T-helper 2 cell treated with Interferon-gamma antibody and Interleukin-4, amounts not matched to agents 100 ng/mL and 5 ng/mL, for 36 hours (primary cell): ENCODE measurements around the gene SEC16B. TPM values are rescaled to one million over a fixed set of nuclear protein-coding genes. Genes with fewer than 3 reads are reported as not detected.

Experiments
- intact Hi-C: fragments of 100-400 bp; cut with micrococcal nuclease; formaldehyde crosslinking; loops from one replicate; pipeline ENCODE4 v1.15.1; 2023
- total RNA-seq: library from RNA; stranded (reverse); gene quantifications from 2 replicates; pipeline ENCODE4 v1.2.3, GENCODE V29; 2022

SEC16B gene
- total RNA-seq, 1 donor from 2014 or later = not detected

DNA sequence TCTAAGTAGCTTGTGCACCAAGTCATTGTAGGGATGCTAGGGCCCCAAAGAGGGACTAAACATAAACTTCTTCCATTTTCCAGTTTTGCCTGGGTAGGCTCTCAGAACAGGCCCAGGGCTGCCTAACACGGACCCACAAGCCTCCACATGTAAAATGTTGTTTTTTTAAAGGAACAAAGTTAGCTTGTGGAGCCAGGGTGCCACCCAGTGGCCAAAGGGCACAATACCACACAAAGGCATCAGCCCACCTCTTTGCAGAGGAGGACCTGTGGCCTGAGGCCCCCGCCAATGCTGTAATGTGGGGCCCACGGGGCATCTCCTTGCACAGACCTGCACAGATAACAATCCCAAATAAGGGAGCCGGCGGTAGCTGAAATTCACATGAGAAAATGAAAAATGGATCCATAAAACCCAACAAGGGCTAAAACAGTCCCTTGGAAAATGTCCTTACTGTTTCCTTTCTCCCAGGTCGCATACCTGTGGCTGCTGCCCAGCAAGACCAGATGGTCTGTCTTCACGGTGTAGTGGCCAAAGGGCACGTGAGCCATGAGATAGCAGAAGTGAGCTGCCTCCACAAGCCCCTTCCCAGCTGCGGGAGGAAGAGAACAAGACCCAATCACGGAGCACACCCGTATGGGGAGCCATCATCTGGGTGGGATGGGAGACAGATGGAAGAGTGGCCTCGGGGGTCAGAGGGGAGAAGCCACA, 23.8 kb downstream of the SEC16B start:
- intact Hi-C loops = loop anchor here (10.0 kb wide), 1 partner anchor 691 kb away; no protein-coding TSS in a partner anchor

DNA sequence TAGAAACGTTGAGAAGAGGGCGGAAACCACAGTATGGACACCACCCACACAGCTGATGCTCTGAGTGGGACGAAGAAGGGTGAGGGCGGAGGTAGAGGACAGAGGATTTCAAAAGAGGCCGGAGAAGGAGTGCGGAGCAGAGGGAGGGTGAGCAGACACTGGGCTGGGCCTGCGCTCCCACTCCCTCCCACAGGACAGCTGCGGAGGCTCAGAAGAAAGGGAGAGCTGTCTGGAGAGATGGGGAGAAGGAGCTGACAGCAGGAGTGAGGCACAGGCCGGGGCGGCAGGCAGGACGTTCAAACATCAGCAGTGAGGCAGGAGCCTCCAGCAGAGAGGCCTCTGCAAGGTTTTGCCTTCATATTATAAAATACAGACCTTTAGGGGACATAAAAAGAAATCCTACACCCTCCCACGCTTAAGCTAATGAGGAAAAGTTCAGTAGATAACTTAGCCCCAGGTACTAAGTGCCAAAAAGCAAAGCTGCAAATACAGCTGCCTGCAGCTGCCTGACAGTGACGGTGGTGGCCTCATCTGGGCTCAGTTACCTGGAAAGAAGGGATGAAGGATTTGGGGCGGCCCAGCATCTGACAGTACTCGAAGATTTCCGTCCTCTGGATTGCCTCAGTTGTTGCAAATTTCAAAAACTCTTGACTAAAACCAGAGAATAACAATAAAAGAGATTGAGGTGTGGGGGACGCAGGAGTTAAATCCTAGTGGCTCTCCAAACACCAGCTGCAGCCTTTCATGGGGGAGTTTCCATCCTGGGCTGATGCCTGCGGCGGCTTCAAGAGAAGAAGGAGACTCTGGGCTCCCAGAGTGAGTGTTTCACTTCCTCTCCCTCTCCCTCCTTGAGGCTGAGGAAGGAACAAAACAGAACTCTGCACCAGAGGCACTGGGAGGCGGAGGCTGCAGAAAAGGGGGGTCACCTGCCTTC, 25.6 kb downstream of the SEC16B start:
- intact Hi-C loops = loop anchor here (10.0 kb wide), 1 partner anchor 689 kb away; no protein-coding TSS in a partner anchor

DNA sequence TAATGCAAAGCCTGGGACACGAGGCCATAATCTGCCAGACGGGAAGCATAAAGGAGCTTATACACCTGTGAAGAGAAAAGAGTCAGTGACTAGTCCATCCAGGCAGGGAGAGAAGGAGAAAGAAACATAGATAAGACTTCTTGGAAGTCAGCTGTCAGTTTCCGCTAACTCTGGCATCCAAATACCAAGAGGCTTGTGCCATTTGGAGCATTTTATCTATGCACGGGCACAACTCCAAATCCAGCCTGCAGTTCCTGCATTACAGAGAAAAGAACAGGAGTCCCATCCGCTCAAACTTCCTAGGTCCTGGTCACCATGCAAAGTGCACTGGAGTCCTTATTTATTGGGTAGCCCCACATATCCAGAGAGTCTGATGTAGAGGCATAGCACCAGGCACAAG, 27.9 kb downstream of the SEC16B start:
- intact Hi-C loops = loop anchor here (10.0 kb wide), 1 partner anchor 687 kb away; no protein-coding TSS in a partner anchor

DNA sequence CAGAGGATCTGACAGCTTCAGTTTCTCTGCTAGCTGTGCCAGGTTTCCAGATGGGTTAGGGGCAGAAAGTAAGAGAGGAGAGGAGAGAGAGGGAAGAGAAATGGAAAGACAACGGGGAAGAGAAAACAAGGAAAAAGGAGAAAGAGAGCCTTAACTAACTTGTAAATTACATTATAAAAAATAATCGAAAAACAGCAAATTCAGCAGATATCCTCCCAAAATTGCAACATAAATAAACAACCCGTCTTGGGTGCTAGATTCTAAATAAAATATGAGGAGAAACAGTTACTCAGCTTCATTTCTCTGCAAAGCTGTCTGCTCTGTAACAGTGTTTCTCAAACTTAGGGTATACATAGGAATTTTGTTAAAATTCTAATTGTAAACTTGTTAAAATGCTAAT, 29.2 kb downstream of the SEC16B start:
- intact Hi-C loops = loop anchor here (10.0 kb wide), 1 partner anchor 686 kb away; no protein-coding TSS in a partner anchor

DNA sequence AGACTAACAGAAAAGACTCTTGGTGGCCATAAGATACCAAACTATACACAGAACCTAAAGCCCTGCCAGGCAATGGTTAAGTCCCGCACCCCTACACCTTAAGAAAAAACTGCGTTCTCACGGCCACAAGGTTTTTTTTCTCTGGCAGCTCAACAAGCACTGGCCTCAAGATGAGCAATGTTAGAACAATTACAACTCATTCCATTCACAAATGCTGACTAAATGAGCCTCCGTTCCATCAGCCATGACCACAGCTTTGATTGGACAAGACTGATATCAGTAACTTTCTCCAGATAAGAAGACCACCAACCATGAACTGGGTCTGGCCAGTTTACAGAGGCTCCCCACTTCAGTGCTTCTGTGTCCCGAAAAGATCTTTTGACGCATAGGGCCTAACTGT, 31.9 kb downstream of the SEC16B start:
- intact Hi-C loops = no loop called here

DNA sequence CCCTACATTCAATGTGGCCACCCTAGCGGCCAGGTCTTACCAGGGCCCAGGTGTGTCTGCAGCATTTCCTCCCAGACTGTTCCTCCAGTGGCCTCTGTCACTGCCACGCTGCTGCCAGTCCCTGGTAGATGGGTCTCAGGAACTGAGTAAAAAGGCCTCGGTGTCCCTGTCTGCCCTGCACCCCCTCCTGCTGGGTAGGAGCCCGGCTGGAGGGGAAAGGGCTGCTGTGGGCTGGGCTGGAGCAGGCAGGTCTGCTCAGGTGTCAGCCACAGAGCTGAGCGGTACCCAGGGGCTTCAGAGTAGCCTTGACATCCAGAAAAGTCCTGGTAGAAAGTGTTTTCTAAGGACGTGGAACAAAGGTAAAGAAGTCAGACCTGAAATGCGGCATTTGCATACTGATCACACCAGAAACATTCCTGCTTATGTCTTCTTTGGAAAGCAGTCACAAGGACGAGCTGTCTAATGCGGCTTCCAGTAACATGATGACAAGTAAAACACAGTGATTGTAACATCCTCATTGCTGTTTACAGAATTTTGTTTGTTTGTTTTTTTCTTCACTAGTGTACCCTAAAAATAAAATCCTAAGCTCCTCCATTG, 32.6 kb downstream of the SEC16B start:
- intact Hi-C loops = no loop called here

DNA sequence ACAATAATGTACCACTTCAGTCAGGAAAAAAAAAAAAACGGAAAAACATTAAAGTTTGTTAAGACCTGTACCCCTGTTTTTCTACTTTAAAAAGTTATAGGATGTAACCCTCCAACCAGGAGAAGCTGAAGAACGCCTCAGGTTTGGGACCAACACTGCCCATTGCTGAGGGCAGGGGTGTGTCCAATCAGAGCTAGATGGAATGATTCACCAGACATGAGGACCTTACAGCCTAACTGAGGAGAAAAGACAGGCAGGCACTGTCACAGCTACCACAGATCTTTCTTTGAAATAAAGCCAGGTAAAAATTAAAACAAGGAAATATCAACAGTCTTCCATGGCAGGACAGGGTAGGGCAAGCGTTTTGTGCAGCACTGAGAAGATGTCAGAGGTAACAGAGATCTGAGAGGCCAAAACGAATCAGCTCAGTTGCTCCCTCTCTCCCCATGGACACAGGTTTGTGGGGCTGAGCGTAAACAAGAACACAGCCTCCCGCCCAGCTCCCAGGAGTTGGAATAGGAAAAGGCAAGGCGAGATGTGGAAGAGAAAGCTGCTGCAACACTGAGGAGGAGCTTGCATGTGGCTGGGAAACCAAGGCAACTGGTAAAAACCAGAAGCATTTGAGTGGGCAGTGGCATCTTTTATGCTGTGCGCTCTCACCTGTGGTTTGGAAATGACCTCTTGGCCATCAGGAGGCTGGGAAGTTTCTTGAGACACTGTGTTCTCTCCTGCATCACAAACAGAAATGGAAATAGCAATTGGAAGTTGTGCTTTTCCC, 34.0 kb downstream of the SEC16B start:
- intact Hi-C loops = no loop called here

DNA sequence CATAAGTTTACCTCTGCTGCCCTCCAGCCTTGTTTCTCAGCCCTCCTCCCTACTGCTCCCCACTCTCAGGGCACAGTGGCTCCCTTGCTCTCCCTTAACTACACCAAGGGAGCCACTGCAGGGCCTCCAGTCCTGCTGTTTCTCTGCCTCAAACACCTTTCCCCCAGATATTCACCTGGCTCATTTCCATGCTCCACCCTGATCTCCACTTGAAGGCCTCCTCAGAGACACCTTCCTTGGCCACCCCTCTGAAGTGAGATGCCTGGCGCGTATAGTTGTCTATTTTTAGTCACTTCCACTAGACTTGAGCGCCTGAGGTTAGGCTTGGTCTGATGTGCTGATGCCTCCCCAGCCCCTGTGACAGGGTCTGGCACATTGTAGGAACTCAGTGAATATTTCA, 34.9 kb downstream of the SEC16B start:
- intact Hi-C loops = no loop called here

DNA sequence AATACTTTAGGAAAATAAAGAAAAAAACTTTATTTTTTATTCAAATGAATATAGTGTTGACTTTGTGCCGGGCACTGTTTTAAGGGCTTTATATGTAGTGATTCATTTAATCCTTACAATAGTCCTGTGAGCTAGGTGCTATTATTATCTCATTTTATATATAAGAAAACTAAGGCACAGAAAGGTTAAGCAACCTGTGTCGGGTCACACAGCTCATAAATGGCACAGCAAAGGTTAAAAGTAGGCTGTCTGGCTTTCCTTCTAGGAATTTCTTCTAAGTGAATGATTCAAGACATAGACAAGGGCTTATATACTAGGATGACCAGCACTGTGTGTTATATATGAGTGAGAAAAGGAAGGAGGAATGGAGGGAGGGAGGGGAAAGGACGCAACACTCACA, 35.4 kb downstream of the SEC16B start:
- intact Hi-C loops = no loop called here

DNA sequence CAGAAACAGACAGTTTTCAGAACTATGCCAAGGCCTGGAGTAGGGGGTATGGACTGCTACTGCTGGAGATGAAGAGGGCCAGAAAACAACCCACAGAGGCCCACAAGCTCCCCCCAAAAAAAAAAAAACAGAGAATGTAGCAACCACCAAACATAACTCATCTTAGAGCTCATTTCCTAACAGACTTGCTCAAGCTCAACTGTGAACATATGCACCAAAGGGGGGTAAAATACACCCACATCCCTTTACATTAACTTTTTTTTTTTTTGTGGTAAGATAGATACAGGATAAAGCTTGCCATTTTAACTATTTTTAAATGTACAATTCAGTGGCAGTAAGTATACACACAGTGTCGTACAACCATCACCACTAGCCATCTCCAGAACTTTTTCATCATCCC, 36.0 kb downstream of the SEC16B start:
- intact Hi-C loops = no loop called here

DNA sequence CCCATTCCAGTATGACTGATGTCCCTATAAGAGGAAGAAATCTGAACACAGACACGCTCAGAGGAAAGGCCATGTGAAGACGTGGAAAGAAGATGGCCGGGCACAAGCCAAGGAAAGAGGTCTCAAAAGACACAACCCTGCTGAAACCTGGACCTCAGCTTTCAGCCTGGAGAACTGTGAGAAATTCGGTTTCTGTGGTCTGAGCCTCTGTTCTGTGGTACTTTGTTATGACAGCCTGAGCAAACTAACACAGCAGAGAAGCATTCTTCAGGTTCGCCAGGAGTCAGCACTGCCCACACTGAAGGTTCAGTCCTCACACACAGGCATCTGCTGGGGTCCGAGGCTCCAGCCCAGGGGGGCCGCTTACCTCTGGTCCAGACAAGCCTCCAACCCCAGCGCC, 37.7 kb downstream of the SEC16B start:
- intact Hi-C loops = no loop called here

DNA sequence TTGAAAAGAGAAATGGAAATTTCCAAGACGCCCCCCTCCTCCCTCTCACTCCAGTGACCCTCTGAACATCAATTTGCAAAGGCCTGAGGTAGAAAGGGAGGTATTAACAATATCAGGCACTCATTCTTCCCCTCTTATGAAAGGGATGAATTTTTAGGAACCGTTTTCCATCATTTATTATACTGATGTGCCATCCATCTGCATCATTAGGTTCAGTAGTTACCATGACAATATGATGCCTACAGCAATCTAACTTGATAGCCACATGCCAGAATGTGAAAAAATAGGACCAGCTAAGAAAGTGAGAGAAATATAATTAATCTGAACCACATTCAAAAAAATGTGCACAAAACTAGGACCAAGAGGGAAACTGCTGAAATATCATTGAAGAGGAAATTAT, 40.9 kb downstream of the SEC16B start:
- intact Hi-C loops = no loop called here

DNA sequence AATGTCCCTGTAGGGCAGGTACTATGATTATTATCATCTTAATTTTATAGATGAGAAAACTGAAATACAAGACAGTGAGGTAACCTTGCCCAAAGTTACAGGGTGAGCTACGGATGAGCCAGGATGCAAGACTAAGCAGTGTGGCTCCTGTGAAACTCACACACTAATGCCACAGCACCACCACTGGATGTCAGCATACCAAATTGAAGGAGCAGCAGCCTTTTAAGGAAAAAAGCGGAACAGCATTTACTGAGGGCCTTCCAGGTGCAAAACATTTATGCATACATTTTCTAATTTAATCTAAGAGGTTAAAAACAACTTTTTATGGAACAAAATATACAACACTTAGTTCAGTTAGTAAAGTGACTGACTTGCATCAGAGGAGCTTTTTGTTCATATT, 41.7 kb downstream of the SEC16B start:
- intact Hi-C loops = no loop called here

DNA sequence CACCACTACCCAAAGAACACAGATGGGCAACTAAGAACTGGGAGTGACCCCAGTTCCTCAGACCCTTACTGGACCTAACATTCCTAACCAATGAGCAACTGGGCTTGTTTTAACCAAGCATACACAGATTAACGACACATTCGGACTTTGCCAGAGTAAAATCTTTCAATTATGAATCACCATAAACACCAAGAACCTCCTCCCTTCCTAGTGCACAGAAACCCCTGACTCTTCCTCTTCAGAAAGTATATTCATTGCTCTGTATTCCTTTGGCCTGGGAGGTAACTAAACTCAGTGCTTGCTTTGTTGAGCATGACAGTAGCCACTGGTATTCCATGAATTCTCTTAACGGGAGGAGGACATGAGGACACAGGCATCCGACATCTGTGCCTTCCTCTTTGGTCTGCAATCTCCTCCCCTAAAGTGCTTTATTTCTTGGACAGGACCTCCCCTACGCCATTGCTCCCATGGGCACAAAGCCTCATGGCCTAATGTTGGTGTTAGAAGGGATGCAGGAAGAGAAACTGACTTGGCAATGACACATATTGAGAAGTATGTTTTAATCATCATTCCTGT, 42.7 kb downstream of the SEC16B start:
- intact Hi-C loops = no loop called here

DNA sequence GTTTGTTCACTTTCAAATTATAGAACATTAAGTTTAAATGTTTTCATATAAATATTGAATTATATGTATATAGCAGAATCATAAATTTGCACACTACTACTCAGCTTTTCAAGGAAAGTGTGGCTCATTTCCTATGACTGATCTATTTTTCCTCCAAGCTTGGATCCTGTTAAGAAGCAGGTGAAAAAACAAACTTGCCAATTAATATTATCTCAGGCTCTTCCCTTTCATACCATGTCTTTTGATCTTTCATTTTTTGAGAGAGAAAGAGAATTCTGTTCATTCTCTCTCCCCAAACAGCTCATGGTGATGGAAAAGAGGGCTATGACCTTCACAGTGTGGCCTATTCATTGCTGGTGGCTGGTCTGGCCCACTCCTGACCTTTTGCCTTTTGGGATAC, 43.7 kb downstream of the SEC16B start:
- intact Hi-C loops = no loop called here

DNA sequence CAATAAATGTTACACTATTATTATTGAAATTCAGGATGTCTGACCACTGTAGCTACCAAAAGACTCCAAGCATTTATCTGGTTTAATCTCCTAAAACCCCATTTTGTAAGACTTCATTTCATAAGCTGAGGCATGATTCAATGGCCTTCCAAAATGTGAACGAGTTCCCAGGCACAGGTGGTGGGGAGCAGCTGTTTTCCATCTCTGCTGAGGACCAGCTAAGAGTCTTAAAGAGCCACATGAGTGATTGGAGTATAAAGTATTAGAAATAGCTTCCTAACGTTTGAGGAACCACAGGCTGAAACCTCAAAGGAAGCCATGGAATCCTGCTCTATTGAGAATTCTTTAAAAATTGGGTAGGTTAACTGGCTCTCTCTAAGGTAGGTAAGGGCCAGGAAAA, 44.9 kb downstream of the SEC16B start:
- intact Hi-C loops = no loop called here

DNA sequence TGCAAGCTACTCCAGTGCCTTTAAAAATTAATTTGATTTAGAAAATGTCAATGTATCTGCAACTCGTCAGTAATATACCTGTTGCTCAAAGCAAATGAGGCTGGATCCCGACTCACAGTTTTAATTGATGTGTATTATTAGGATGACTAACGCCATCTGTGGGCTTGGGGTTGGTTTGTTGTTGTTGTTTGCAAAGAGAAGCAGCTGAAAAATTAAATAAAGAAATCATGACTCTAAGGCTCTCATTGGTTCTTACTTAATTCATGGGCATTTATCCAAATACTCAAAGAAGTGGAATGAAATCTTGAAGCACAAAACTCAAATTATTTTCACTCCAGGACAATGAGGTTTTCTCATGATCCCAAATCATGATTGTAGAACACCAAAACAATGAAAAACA, 46.4 kb downstream of the SEC16B start:
- intact Hi-C loops = no loop called here

DNA sequence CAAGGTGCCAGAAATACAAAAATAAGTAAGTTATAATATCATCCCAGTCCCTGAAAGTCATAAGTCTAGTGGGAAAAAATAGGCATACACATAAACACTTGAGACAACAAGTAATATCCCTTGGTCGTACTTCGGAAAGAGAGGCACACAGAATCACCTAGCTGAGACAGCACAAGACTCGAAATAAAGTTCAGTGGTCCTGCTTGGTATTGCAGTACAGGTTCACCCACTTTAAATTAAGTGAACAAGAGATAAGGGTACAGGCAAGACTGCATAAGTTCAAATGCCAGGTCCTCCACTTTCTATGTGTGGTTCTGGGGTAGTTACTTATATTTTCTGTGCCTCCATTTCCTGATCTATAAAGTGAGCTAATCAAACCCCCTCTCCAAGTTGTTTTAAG, 47.6 kb downstream of the SEC16B start:
- intact Hi-C loops = no loop called here

DNA sequence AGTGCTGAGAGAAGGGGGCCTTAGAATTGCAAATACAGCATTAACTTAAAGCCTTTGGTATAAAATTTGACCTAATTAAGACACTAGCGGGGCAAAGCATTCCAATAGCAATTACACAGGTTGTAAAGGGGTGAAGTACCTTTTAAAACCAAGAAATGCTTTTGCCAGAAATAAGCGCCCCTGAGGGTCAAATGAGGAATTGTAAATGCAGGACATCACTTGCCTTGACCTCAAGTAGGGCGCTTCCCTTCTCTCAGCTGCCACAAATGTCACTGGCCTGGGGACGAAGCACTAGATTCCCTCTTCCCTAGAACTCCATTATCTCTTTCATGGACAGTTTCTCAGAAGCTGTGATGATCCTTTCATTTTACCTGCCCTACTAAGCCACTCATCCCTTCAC, 48.3 kb downstream of the SEC16B start:
- intact Hi-C loops = no loop called here

DNA sequence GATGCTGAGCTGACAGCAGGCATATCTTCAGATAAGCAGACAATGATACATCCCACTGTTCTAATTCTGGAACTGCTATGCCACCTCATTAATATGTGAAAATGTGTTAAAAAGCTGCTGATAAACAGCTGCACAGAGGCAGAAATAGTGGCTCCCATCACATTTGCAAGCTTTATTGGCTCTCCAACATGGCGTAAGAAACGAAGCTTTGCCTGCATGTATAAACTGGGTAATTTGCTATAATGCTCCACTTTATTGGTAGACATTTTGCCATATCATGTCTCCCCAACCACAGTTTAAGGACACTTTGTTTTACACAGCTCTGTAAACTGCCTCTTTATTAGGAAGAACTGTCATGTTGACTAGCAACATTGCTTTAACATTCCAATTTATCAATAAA, 49.8 kb downstream of the SEC16B start:
- intact Hi-C loops = no loop called here

DNA sequence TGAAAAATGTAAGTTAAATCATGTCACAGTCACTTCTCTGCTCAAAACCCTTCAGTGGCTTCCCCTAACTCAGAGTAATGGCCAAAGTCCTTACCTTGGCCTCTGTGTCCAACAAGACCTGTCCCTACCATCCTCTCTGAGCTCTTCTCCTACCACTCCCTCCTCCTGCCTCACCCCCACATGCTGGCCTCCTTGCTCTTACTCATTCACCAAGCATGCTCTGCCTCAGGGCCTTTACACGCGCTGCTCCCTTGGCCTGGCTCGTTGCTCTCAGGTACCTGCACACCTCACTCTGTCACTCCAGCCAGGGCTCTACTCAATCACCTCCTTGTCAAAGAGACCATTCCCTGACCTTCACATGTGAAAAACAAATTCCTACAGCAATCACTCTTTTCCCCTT, 54.2 kb downstream of the SEC16B start:
- intact Hi-C loops = no loop called here
